Cardiac fibroblast (primary cell): Measurements from ENCODE around the gene NPY5R.

Experiments
- DNase-seq, 2 donors: peaks; one replicate each; pipeline versions ENCODE4 v3.0.0 to v3.0.0-alpha.2; 2010; ENCODE audit warnings: low read depth in 2 of 2
- H3K4me3 ChIP-seq, 2 donors: replicated peaks in 1 of 2; 1 replicate in 1 of 2; 2 replicates in 1 of 2; pipeline ENCODE4 v1.5.1; 2011; ENCODE audit warnings: low read depth in 2 of 2, low read length in 2 of 2, mild to moderate bottlenecking in 2 of 2, moderate library complexity in 1 of 2
- CTCF ChIP-seq: IDR thresholded peaks from one replicate; pipeline ENCODE4 v1.5.1; 2011; ENCODE audit warnings: low read depth, mild to moderate bottlenecking, low read length, inconsistent platforms

Gene NPY5R

GRCh38 chr4:163382178-163382869 is 38.6 kb downstream of the NPY5R start:
- H3K4me3 ChIP-seq, result no peak overlapping the region
- DNase-seq, result no peak
- no peak for TF ChIP-seq CTCF

DNA sequence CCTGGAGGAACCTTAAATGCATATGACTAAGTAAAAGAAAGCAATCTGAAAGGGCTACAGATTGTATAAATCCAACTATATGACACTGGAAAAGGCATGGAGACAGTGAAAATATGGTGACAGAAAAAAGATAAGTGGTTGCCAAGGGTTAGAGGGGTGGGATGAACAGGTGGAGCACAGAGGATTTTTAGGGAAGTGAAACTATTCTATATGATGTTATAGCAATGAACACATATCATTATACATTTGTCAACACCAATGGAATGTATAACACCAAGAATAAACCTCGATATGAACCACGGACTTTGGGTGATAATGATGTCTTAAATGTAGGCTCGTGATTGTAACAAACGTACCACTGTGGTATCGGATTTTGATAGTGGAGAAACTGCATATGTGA is 40.7 kb downstream of the NPY5R start:
- TF ChIP-seq CTCF, result no peak

DNA sequence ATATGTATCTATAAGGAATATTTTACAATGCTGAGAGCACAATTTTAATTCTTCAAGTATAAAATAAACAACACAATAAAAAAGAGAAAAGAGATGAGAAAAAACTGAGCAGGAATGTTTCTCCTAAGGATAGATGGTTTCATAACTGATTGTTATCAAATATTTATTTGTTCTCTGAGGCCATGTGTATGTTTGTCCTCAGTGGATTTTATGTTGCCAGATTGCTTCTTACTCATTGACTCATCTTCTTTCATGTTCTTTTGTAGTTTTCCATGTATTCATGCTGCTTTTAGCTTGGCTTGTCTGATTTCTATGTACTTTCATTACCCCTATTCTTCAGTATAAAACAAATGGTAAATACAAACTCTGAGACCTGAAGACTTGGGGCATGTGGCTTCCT is 41.2 kb downstream of the NPY5R start:
- DNase-seq, result no peak
- no peak for TF ChIP-seq CTCF

More for the DNA sequence above, 40.7 kb downstream of the NPY5R start:
- no peak overlapping the region for H3K4me3 ChIP-seq
- no peak for DNase-seq

DNA sequence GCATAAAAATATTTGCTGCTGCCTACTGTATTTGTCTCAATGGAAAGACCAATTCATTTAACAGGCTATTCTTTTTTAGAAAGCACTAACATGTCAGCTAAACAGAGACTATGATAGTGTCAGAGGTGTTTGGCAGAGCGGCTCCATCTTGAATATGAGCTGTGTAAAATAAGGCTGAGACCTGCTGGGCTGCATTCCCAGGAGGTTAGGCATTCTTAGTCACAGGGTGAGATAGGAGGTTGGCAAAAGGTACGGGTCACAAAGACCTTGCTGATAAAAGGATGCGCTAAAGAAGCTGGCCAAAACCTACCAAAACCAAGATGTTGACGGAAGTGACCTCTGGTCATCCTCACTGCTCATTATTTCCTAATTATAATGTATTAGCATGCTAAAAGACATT is 41.8 kb downstream of the NPY5R start:
- TF ChIP-seq CTCF, result no peak
- DNase-seq, result no peak
- no peak overlapping the region for H3K4me3 ChIP-seq

More for the DNA sequence above, 41.2 kb downstream of the NPY5R start:
- H3K4me3 ChIP-seq, result no peak overlapping the region

DNA sequence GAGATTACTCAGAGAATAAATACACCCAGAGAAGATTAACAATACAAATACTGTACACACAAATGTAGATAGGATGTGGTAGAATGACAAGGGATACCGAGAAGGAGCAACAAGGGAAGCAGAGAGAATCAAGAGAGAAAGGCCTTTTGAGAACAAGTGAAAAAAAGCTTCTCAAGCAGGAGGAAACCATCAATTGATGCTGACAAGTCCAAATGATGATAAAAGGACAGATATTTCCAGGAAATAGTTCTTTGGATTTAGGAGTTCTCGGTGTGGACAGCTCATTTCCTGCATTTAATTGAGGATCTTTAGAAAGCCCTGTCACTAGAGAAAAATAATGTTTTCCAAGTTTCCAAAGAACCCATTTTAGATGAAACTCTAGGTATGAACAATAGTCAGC is 48.1 kb downstream of the NPY5R start:
- no peak for TF ChIP-seq CTCF
- H3K4me3 ChIP-seq, result no peak overlapping the region
- DNase-seq, result peak in 1 of 2 donors; percentile 41

DNA sequence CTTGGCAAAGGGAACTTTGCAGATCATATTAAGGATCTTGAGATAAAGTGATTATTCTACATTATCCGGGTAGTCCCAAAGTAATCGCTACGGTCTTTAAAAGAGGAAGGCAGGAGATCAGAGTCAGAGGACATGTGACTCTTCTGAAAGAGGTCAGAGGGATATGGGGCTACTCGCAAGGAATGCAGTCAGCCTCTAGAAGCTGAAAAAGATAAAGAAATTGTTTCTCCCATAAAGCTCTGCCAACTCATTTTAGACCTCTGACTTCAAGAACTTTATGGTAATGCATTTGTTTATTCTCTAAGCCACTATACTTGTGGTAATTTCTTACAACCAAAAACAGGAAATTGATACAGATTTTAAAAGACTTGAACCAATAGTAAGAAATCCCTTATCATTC is 48.6 kb downstream of the NPY5R start:
- no peak for TF ChIP-seq CTCF
- no peak overlapping the region for H3K4me3 ChIP-seq
- DNase-seq, result peak in 1 of 2 donors; percentile 54

DNA sequence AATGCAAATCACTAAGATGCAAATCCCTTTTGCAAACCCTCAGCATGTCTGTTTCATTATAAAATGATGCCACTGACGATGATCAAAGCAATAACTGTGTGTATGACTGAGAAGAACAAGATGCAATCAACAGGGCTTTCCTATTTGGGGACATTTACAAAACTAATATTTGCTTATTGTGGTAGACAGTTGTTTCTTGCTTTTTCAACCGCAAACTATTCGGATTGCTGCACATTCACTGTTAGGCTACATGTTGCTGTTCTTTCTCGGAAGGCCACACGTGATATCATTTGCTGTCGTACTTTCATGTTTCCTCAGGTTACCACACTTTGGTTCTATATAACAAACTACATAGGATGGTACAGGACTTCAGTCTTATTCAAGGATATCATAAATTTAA is 49.8 kb downstream of the NPY5R start:
- no peak for DNase-seq
- H3K4me3 ChIP-seq, result no peak overlapping the region
- TF ChIP-seq CTCF, result no peak
